Measurements from ENCODE around the gene PSMC3IP.

DNA sequence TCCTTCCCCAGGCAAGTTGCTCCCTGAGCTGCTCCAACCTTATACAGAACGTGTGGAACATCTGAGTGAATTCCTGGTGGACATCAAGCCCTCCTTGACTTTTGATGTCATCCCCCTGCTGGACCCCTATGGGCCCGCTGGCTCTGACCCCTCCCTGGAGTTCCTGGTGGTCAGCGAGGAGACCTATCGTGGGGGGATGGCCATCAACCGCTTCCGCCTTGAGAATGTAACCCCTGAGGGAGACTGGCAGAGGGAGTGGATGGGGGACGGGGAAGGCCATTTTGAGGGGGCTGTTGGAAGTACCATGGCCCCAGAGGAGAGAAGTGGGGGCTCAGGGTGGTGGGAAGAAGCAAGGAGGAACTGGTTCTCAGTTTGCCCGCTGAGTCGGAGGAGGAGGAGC is 13.6 kb downstream of the PSMC3IP start:
- TF ChIP-seq, protein P1, sequence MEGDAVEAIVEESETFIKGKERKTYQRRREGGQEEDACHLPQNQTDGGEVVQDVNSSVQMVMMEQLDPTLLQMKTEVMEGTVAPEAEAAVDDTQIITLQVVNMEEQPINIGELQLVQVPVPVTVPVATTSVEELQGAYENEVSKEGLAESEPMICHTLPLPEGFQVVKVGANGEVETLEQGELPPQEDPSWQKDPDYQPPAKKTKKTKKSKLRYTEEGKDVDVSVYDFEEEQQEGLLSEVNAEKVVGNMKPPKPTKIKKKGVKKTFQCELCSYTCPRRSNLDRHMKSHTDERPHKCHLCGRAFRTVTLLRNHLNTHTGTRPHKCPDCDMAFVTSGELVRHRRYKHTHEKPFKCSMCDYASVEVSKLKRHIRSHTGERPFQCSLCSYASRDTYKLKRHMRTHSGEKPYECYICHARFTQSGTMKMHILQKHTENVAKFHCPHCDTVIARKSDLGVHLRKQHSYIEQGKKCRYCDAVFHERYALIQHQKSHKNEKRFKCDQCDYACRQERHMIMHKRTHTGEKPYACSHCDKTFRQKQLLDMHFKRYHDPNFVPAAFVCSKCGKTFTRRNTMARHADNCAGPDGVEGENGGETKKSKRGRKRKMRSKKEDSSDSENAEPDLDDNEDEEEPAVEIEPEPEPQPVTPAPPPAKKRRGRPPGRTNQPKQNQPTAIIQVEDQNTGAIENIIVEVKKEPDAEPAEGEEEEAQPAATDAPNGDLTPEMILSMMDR (conservative IDR thresholded peaks at IDR 0.05; ENCODE audit: low read depth in 2 of 2): no peak
- TF ChIP-seq POLR2AphosphoS5 (IDR thresholded peaks at IDR 0.05; ENCODE audit: low read depth) (no peak), CREB1 (CRISPR knock-in tag; IDR thresholded peaks at IDR 0.05; ENCODE audit: low read depth) (no peak), EZH2phosphoT487 (IDR thresholded peaks at IDR 0.05; ENCODE audit: unreplicated experiment) (no peak), EZH2 (IDR thresholded peaks at IDR 0.05; ENCODE audit: low read depth, unreplicated experiment) (no peak)
- TF ChIP-seq, protein P2, sequence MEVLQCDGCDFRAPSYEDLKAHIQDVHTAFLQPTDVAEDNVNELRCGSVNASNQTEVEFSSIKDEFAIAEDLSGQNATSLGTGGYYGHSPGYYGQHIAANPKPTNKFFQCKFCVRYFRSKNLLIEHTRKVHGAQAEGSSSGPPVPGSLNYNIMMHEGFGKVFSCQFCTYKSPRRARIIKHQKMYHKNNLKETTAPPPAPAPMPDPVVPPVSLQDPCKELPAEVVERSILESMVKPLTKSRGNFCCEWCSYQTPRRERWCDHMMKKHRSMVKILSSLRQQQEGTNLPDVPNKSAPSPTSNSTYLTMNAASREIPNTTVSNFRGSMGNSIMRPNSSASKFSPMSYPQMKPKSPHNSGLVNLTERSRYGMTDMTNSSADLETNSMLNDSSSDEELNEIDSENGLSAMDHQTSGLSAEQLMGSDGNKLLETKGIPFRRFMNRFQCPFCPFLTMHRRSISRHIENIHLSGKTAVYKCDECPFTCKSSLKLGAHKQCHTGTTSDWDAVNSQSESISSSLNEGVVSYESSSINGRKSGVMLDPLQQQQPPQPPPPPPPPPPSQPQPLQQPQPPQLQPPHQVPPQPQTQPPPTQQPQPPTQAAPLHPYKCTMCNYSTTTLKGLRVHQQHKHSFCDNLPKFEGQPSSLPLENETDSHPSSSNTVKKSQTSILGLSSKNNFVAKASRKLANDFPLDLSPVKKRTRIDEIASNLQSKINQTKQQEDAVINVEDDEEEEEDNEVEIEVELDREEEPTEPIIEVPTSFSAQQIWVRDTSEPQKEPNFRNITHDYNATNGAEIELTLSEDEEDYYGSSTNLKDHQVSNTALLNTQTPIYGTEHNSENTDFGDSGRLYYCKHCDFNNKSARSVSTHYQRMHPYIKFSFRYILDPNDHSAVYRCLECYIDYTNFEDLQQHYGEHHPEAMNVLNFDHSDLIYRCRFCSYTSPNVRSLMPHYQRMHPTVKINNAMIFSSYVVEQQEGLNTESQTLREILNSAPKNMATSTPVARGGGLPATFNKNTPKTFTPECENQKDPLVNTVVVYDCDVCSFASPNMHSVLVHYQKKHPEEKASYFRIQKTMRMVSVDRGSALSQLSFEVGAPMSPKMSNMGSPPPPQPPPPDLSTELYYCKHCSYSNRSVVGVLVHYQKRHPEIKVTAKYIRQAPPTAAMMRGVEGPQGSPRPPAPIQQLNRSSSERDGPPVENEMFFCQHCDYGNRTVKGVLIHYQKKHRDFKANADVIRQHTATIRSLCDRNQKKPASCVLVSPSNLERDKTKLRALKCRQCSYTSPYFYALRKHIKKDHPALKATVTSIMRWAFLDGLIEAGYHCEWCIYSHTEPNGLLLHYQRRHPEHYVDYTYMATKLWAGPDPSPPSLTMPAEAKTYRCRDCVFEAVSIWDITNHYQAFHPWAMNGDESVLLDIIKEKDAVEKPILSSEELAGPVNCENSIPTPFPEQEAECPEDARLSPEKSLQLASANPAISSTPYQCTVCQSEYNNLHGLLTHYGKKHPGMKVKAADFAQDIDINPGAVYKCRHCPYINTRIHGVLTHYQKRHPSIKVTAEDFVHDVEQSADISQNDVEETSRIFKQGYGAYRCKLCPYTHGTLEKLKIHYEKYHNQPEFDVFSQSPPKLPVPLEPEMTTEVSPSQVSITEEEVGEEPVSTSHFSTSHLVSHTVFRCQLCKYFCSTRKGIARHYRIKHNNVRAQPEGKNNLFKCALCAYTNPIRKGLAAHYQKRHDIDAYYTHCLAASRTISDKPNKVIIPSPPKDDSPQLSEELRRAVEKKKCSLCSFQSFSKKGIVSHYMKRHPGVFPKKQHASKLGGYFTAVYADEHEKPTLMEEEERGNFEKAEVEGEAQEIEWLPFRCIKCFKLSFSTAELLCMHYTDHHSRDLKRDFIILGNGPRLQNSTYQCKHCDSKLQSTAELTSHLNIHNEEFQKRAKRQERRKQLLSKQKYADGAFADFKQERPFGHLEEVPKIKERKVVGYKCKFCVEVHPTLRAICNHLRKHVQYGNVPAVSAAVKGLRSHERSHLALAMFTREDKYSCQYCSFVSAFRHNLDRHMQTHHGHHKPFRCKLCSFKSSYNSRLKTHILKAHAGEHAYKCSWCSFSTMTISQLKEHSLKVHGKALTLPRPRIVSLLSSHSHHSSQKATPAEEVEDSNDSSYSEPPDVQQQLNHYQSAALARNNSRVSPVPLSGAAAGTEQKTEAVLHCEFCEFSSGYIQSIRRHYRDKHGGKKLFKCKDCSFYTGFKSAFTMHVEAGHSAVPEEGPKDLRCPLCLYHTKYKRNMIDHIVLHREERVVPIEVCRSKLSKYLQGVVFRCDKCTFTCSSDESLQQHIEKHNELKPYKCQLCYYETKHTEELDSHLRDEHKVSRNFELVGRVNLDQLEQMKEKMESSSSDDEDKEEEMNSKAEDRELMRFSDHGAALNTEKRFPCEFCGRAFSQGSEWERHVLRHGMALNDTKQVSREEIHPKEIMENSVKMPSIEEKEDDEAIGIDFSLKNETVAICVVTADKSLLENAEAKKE (CRISPR knock-in tag; IDR thresholded peaks at IDR 0.05): no peak
